SK-N-SH treated with all-trans-retinoic acid at 6 μM for 48 hours (cell line): ENCODE data around the gene GPR137B.

Experiments
- ARNTL ChIP-seq: fragments of 450-650 bp; formaldehyde crosslinking; IDR thresholded peaks from 2 replicates; pipeline ENCODE4 v1.5.0; 2020; ENCODE audit warnings: low read depth, mild to moderate bottlenecking, moderate library complexity, borderline replicate concordance
- CREB5 ChIP-seq: fragments of 250-450 bp; sonication (Bioruptor Pico); IDR thresholded peaks from 2 replicates; pipeline ENCODE4 v1.5.1; 2020; ENCODE audit warnings: low read depth, mild to moderate bottlenecking, moderate library complexity
- GLIS3 ChIP-seq: fragments of 250-450 bp; sonication (Bioruptor Pico); IDR thresholded peaks from 2 replicates; pipeline ENCODE4 v1.5.0; 2020; ENCODE audit warnings: mild to moderate bottlenecking, moderate library complexity
- OSR1 ChIP-seq: fragments of 250-450 bp; sonication (Bioruptor Pico); IDR thresholded peaks from 2 replicates; pipeline ENCODE4 v1.8.0; 2022; ENCODE audit warnings: moderate library complexity, mild to moderate bottlenecking, inconsistent platforms
- SNAI2 ChIP-seq: fragments of 250-450 bp; sonication (Bioruptor Pico); IDR thresholded peaks from 2 replicates; pipeline ENCODE4 v1.5.0; 2020; ENCODE audit warnings: mild to moderate bottlenecking, moderate library complexity
- ZFP3 ChIP-seq: fragments of 250-450 bp; sonication (Bioruptor Pico); IDR thresholded peaks from 2 replicates; pipeline ENCODE4 v1.5.0; 2020; ENCODE audit warnings: mild to moderate bottlenecking, moderate library complexity
- ZNF8 ChIP-seq: fragments of 450-650 bp; formaldehyde crosslinking; IDR thresholded peaks from 2 replicates; pipeline ENCODE4 v1.5.0; 2020; ENCODE audit warnings: mild to moderate bottlenecking, moderate library complexity

GRCh38 chr1:236166041-236166440 lies 23.7 kb downstream of the GPR137B start:
- TF ChIP-seq OSR1 (CRISPR knock-in tag), result no peak
- TF ChIP-seq SNAI2 (CRISPR knock-in tag), result no peak
- TF ChIP-seq GLIS3 (CRISPR knock-in tag), result no peak
- no peak for TF ChIP-seq ZFP3 (CRISPR knock-in tag)
- TF ChIP-seq ARNTL (CRISPR knock-in tag), result no peak
- no peak for TF ChIP-seq ZNF8 (CRISPR knock-in tag)
- TF ChIP-seq CREB5 (CRISPR knock-in tag), result no peak
